LNCAP (cell line): ENCODE measurements around the gene PRKAR1B.

ENCODE experiments used
- TF ChIP-seq, protein P1 (sequence below): fragments of 450-650 bp; IDR thresholded peaks from 2 replicates; pipeline ENCODE4 v1.5.1; 2017; ENCODE audit warnings: mild to moderate bottlenecking

The PRKAR1B gene

DNA sequence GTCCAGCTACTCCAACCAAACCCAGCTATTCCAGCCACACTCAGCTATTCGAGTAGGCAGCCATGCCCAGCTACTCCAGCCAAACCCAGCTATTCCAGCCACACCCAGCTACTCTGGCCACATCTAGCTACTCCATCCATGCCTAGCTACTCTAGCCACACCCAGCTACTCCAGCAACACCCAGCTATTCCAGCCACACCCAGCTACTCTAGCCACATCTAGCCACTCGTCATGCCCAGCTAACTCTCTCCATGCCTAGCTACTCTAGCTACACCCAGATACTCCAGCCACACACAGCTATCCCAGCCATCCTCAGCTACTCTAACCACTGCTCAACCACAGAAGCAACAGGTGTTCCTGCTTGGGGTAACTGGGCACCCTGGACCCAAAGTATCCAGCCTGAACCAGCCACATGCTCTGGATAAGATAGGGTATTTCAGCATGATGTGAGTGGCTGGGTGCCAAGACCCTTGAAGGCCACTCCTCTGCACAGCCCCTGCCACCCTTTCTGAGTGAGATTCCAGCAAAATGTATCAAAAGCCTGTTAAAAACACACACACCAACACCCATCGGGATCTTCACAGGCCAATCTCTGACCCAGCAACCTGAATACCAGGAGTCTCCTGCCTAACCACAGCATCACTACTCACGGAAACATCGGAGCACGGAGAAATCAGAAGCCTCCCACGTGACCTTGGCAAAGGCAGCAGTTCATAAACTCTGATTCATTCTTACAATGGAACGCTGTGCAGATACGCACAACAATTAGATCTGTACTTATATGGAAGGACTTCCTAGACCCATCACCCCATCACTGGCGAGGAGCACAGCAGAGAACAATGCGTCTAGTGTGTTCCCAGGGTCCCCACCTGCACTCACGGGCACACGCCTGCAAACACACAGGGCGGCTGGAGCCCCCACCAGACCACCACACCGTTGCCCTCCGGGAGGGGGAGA is 52.3 kb downstream of the PRKAR1B start:
- TF ChIP-seq, protein P1, sequence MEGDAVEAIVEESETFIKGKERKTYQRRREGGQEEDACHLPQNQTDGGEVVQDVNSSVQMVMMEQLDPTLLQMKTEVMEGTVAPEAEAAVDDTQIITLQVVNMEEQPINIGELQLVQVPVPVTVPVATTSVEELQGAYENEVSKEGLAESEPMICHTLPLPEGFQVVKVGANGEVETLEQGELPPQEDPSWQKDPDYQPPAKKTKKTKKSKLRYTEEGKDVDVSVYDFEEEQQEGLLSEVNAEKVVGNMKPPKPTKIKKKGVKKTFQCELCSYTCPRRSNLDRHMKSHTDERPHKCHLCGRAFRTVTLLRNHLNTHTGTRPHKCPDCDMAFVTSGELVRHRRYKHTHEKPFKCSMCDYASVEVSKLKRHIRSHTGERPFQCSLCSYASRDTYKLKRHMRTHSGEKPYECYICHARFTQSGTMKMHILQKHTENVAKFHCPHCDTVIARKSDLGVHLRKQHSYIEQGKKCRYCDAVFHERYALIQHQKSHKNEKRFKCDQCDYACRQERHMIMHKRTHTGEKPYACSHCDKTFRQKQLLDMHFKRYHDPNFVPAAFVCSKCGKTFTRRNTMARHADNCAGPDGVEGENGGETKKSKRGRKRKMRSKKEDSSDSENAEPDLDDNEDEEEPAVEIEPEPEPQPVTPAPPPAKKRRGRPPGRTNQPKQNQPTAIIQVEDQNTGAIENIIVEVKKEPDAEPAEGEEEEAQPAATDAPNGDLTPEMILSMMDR: no peak

DNA sequence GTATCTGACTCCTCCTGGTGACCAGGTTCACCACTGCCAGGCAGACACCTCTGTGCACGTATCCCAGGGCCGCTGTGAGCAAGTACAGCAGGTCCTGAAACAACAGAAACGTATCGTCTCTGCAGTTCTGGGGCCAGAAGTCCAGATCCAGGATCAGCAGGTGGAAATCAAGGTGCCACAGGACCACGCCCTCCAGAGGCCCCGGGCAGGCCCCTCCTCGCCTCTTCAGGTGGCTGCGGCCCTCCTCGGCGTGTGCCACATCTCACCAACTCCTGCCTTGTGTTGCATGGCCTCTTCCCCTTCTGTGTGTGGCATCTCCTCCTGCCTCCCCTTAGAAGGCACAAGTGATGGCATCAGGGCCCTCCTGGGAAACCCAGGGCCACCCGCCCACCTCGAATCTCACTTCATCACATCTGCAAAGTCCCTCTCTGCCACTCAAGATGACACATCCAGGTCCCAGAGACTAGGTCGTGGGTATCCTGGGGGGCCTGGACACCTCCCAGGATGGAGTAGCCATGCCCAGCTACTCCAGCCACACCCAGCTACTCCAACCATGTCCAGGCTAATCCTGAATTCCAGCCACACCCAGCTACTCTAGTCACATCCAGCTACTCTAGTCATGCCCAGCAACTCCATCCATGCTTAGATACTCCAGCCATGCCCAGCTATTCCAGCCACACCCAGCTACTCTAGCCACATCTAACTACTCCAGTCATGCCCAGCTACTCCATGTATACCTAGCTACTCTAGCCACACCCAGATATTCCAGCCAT is 53.2 kb downstream of the PRKAR1B start:
- TF ChIP-seq, protein P1: no peak

DNA sequence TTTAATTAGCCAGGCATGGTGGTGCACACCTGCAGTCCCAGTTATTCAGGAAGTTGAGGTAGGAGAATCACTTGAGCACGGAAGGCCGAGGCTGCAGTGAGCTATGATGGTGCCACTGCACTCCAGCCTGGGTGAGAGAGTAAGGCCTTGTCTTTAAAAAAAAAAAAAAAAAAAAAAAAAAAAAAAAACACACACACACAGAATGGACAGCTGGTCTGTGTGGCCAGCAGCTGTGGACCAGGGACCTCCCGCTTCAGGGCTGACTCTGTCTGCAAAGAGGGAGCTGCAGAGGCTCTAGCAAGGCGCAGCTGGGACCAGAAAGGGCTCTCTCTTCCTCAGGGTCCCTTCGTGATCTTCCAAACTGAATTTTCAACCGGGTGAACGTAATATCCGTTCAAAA is 54.2 kb downstream of the PRKAR1B start:
- TF ChIP-seq, protein P1: no peak

DNA sequence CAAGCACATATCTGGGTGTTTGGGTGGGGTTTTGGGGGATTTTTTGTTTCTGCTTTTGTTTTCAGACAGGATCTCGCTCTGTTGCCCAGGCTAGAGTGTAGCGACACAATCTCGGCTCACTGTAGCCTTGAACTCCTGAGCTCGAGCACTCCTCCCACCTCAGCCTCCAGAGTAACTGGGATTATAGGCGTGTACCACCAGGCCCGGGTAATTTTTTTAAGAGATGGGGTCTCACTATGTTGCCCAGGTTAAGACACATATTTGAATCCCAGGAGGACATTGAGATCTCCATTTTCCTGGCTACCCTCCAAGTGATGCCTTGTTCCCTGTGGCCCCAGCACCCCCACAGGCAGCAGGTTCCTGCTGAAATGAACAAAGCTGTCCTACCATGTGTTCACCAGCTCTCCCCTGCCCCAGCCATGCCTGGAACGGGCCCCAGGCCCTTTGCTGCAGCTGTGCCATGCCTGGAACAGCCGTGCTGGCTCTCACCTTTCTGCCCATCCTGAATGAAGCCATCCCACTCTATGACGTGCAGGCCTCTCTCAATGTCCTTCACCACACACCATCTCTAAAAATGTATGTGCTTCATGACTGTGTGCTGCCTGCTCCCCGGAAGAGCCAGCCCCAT is 55.6 kb downstream of the PRKAR1B start:
- TF ChIP-seq, protein P1: no peak

DNA sequence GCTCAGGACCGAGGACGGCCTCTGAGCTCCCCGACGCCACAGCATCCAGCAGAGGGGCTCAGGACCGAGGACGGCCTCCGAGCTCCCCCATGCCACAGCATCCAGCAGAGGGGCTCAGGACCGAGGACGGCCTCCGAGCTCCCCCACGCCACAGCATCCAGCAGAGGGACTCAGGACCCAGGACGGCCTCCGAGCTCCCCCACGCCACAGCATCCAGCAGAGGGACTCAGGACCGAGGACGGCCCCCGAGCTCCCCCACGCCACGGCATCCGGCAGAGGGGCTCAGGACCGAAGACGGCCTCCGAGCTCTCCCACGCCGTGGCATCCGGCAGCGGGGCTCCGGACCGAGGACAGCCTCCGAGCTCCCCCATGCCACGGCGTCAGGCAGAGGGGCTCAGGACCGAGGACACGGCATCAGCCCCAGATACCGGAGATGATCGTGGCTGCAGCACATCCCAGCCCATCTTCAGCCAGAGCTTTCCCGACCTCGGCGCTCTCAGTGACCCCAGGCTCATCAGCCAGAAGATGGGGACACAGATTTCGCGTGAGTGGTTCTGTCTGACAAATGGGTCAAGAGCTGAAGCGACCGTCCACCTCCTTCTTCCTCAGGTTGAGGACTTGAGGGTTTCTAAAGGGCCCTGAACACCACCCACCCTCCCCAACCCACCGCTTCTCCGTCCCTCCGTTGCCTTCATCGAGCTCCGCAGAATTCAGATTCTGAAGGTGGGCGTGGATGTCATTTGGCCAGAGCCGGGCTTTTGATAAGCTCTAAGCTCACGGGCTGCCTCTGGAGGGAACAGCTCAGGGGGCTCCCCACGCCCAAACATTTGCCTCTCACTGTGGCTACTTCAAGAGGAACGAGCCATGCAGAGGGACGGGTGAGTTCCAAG is 56.3 kb downstream of the PRKAR1B start:
- TF ChIP-seq, protein P1: no peak

DNA sequence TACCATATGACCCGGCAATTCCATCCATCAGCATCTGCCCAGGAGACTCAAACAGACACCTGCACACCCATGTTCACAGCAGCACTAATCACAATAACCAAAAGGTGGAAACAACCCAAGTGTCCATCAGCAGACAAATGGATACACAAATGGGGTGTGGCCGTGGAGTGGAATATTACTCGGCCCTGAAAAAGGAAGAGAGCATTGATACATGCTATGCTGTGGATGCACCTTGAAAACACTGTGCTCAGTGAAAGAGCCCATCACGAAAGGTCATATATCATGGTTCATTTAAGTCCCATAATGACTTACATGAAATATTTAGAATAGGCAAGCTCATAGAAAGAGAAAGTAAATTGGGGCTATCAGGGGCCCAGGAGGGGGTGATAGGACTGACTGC is 58.1 kb downstream of the PRKAR1B start:
- TF ChIP-seq, protein P1: no peak
